Measurements from ENCODE around the gene ADGRE3.

DNA sequence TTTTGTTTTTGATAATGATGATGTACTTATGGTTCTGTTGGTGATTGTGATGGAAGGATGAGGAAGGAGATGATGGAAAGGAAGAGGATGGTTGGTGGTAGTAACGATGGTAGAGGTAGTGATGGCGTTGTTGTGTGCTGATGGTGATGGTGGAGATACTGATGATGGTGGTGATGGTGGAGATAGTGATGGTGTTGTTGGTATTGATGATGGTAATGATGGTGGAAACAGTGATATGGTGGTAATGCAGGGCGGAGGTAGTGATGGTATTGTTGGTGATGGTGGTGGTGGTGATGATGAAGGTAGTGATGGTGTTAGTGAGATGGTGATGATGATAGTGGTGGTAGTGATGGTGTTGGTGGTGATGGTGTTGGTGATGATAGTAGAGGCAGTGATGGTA, 79.1 kb downstream of the ADGRE3 start:
- TF ChIP-seq, protein P1, sequence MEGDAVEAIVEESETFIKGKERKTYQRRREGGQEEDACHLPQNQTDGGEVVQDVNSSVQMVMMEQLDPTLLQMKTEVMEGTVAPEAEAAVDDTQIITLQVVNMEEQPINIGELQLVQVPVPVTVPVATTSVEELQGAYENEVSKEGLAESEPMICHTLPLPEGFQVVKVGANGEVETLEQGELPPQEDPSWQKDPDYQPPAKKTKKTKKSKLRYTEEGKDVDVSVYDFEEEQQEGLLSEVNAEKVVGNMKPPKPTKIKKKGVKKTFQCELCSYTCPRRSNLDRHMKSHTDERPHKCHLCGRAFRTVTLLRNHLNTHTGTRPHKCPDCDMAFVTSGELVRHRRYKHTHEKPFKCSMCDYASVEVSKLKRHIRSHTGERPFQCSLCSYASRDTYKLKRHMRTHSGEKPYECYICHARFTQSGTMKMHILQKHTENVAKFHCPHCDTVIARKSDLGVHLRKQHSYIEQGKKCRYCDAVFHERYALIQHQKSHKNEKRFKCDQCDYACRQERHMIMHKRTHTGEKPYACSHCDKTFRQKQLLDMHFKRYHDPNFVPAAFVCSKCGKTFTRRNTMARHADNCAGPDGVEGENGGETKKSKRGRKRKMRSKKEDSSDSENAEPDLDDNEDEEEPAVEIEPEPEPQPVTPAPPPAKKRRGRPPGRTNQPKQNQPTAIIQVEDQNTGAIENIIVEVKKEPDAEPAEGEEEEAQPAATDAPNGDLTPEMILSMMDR (IDR thresholded peaks at IDR 0.05): no peak
- no peak for TF ChIP-seq POLR2A (IDR thresholded peaks at IDR 0.05)
- TF ChIP-seq POLR2AphosphoS5 (IDR thresholded peaks at IDR 0.05): no peak

All from prostate gland (tissue), 2 donors.